GM21381 (cell line): ENCODE data around the gene KYNU.
"Not testable (repeated sequence)": the region's sequence is repeated elsewhere in the genome, so short reads cannot be mapped to it uniquely, and the experiment has no call there.

ENCODE experiments used
- ATAC-seq: cut with Tn5 transposase; IDR thresholded peaks from one replicate; pipeline ENCODE4 v1.9.1; 2021; ENCODE audit warnings: mild to moderate bottlenecking, moderate library complexity; ENCODE audit not compliant: unreplicated experiment

The KYNU gene

DNA sequence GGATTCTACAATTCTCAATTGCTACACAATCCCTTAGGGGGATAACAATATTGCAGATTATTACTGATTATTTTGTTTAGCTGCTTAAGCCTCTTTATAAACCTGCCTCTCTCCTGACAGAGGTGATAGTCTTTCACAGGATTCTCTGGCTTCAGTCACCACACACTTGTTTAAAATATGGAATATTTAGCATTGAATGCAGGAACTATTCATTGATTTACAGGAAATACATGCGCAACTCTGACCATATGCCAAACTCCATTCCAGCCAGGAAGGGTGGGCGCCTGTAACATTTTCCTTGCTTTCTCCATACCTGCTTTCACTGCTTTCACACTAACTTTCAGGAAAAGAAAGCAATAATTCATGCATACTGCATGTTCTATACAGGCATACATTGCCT is 207.0 kb downstream of the KYNU start:
- ATAC-seq, result no peak

DNA sequence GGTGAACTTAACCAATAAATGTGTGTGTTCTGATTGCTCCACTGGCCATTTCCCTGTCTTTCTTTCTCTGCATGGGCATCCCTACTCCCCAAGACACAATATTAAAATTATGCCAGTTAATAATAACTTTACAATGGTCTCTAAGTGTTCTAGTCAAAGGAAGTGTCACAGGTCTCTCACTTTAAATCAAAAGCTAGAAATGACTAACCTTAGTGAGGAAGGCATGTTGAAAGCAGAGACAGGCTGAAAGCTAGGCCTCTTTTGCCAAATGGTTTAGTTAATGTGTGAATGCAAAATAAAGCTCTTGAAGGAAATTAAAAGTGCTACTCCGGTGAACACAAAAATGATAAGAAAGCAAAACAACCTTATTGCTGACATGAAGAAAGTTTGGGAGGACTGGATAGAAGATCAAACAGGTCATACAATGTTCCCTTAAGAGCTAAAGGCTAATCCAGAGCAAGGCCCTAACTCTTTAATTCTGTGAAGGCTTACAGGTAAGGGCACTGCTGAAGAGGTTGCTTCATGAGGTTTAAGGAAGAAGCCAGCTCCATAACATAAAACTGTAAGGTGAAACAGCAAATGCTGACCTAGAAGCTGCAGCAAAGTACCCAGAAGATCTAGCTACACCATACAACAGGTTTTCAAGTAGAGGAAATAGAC is 207.8 kb downstream of the KYNU start:
- peak; percentile 69 for ATAC-seq

DNA sequence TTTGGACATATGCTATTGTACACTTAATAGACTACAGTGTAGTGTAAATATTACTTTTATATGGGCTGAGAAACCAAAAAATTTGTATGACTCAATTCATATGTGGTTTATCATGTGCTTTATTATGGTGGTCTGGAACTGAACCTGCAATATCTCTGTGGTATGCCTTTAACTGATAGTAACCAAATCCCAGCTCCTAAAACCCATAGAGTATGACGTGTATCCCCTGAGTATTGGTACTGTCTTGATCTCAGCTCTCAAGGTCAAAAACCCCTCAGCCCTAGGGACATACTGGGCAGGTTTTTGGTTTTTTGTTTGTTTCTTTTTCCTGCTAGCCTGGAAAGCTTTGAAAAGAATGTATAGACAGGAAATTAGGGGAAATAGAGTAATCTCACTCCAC is 209.6 kb downstream of the KYNU start:
- ATAC-seq, result no peak

DNA sequence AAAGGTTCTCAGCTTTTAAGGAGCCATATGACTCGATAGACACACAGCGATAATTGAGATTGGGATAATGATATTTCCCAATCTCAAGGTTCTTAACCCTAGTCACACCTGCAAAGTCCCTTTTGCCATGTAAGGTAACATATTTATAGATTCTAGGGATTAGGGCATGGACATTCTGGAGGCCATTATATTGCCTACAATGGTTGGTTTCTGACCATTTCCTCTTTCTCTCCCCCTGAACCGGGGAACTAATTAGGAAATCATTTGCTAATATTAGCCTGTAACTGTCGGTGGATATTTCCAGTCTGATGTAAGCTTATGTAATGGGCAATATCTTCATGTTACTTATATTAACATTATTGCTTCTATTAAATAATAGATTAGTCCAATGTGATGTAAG is 210.9 kb downstream of the KYNU start:
- ATAC-seq, result no peak

DNA sequence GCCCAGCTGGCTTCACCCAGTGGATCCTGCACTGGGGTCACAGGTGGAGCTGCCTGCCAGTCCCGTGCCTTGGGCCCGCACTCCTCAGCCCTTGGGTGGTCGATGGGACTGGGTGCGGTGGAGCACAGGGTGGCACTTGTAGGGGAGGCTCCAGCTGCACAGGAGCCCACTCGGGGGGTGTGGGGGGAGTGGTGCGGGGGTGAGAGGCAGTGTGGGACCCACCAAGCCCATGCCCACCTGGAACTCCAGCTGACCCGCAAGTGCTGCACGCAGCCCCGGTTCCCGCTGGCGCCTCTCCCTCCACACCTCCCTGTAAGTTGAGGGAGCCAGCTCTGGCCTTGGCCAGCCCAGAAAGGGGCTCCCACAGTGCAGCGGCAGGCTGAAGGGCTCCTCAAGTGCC is 212.1 kb downstream of the KYNU start:
- ATAC-seq, result not testable (repeated sequence)
